ENCODE measurements around the gene NIF3L1. TPM values are rescaled to one million over a fixed set of nuclear protein-coding genes. Genes with fewer than 3 reads are reported as not detected.

The NIF3L1 gene
- total and polyA plus RNA-seq, 2 of the 13 experiments (the other 11 are each of a cell fraction or from before 2014, with no cell fraction given) = 67.9 to 75.2 TPM

DNA sequence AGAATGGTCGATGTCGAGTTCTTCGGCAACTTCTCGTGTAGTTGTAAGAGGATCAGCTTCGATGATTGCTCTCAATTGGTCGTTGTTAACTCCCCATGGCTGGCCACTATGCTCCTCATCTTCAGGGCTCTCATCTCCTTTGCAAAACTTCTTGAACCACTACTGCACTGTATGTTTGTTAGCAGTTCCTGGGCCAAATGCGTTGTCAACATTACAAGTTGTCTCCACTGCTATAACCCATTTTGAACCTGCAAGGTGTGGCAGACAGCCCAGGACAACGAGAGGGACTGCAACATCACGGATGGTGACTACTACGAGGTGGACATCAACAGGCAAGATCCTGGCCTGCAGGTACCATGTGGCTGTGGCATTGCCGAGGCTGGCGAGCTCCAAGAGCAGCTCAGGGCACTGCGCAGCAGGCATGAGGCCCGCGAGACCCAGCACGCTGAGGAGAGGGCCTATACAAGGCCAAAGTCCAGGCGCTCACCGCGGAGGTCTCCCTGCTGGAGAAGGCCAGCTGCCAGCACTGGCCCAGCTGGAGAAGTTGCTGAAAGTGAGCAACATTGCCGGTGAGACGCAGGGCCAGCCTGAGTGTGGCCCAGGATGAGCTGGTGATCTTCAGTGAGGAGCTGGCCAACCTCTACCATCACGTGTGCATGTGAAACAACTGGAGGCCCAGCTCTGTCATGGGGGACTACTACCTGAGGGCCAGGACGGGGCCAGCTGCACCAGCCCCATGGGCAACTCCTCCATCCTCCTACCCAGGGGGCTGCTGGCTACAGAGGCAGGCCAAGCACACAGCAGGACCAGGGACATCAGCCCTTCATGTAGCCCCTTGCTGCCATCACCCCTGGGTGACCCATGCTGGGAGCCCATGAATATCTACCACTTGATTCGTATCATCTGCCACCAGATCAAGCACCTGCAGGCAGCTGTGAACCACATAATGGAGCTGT, 44.9 kb upstream of the NIF3L1 start (continued):
- TF ChIP-seq ZSCAN25 (CRISPR knock-in tag; IDR thresholded peaks at IDR 0.05) (no peak; the same call in none of the 2 replicates), TBX2 (CRISPR knock-in tag; IDR thresholded peaks at IDR 0.05; ENCODE audit: borderline replicate concordance) (peak; percentile 65; the same call in 1 of the 2 replicates), FOXC1 (CRISPR knock-in tag; IDR thresholded peaks at IDR 0.05; ENCODE audit: borderline replicate concordance) (peak; percentile 62; the same call in 1 of the 2 replicates), IRX3 (CRISPR knock-in tag; IDR thresholded peaks at IDR 0.05; ENCODE audit: borderline replicate concordance, low read depth) (peak; percentile 90; the same call in 1 of the 2 replicates)
- TF ChIP-seq, protein P1, sequence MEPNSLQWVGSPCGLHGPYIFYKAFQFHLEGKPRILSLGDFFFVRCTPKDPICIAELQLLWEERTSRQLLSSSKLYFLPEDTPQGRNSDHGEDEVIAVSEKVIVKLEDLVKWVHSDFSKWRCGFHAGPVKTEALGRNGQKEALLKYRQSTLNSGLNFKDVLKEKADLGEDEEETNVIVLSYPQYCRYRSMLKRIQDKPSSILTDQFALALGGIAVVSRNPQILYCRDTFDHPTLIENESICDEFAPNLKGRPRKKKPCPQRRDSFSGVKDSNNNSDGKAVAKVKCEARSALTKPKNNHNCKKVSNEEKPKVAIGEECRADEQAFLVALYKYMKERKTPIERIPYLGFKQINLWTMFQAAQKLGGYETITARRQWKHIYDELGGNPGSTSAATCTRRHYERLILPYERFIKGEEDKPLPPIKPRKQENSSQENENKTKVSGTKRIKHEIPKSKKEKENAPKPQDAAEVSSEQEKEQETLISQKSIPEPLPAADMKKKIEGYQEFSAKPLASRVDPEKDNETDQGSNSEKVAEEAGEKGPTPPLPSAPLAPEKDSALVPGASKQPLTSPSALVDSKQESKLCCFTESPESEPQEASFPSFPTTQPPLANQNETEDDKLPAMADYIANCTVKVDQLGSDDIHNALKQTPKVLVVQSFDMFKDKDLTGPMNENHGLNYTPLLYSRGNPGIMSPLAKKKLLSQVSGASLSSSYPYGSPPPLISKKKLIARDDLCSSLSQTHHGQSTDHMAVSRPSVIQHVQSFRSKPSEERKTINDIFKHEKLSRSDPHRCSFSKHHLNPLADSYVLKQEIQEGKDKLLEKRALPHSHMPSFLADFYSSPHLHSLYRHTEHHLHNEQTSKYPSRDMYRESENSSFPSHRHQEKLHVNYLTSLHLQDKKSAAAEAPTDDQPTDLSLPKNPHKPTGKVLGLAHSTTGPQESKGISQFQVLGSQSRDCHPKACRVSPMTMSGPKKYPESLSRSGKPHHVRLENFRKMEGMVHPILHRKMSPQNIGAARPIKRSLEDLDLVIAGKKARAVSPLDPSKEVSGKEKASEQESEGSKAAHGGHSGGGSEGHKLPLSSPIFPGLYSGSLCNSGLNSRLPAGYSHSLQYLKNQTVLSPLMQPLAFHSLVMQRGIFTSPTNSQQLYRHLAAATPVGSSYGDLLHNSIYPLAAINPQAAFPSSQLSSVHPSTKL (CRISPR knock-in tag; IDR thresholded peaks at IDR 0.05) = peak; percentile 60
- TF ChIP-seq, protein P2, sequence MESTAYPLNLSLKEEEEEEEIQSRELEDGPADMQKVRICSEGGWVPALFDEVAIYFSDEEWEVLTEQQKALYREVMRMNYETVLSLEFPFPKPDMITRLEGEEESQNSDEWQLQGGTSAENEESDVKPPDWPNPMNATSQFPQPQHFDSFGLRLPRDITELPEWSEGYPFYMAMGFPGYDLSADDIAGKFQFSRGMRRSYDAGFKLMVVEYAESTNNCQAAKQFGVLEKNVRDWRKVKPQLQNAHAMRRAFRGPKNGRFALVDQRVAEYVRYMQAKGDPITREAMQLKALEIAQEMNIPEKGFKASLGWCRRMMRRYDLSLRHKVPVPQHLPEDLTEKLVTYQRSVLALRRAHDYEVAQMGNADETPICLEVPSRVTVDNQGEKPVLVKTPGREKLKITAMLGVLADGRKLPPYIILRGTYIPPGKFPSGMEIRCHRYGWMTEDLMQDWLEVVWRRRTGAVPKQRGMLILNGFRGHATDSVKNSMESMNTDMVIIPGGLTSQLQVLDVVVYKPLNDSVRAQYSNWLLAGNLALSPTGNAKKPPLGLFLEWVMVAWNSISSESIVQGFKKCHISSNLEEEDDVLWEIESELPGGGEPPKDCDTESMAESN (CRISPR knock-in tag; conservative IDR thresholded peaks at IDR 0.05) = peak; percentile 58; the same call in 1 of the 2 replicates
